SK-N-SH (cell line): ENCODE measurements around the gene DSP. TPM values are rescaled to one million over a fixed set of nuclear protein-coding genes. Genes with fewer than 3 reads are reported as not detected.

Source experiments
- CTCF ChIA-PET: fragments of 300-600, 350-600 bp; formaldehyde crosslinking; extraction: SDS; loops from one replicate; lab custom pipeline; 2021; lab: Yijun Ruan, JAX
- POLR2A ChIA-PET: fragments of 350-600 bp; sonication (Branson Sonifier 250); formaldehyde crosslinking; extraction: SDS; loops from one replicate; lab custom pipeline; 2020; ENCODE audit warnings: antibody characterized with exemption, inconsistent platforms; lab: Yijun Ruan, JAX
- DNase-seq: peaks from one replicate; pipeline ENCODE4 v3.0.0; 2012
- H2AFZ ChIP-seq: fragments of 200-600 bp; sonication (generic); 2 replicates; pipeline ENCODE4 v1.8.1; 2016; ENCODE audit warnings: antibody characterized with exemption, mild to moderate bottlenecking, low read depth
- H3F3A ChIP-seq: fragments of 200-600 bp; sonication (generic); replicated peaks from 2 replicates; pipeline ENCODE3; 2016; ENCODE audit warnings: antibody characterized with exemption, mild to moderate bottlenecking; ENCODE audit not compliant: insufficient read depth
- H3K27ac ChIP-seq, 2 experiments: fragments of 200-500 bp in 1 of 2; fragments of 200-600 bp in 1 of 2; sonication (Bioruptor generic) in 1 of 2; sonication (generic), shearing (Covaris generic) in 1 of 2; 2 replicates each; pipeline versions ENCODE4 v1.5.1 to v1.6.1; 2014 to 2016; ENCODE audit warnings: low read depth in 2 of 2, inconsistent platforms in 1 of 2, low read length in 1 of 2, mild to moderate bottlenecking in 1 of 2, mixed read lengths in 1 of 2
- H3K27me3 ChIP-seq: fragments of 200-600 bp; sonication (generic), shearing (Covaris generic); 2 replicates; pipeline ENCODE4 v1.6.1; 2016; ENCODE audit warnings: mixed run types; ENCODE audit not compliant: insufficient read depth
- H3K36me3 ChIP-seq, 2 experiments: fragments of 200-500 bp in 1 of 2; fragments of 200-600 bp in 1 of 2; sonication (Bioruptor generic) in 1 of 2; sonication (generic) in 1 of 2; replicated peaks in 1 of 2; 2 replicates each; pipeline versions ENCODE3 to v1.5.1; 2014 to 2016; ENCODE audit warnings: low read length in 1 of 2, mild to moderate bottlenecking in 1 of 2; ENCODE audit not compliant: insufficient read depth in 2 of 2, control insufficient read depth in 1 of 2
- H3K4me1 ChIP-seq, 2 experiments: fragments of 200-500 bp in 1 of 2; fragments of 200-600 bp in 1 of 2; sonication (Bioruptor generic) in 1 of 2; sonication (generic), shearing (Covaris generic) in 1 of 2; 2 replicates each; pipeline versions ENCODE4 v1.5.1 to v1.6.1; 2014 to 2016; ENCODE audit warnings: low read depth in 1 of 2, low read length in 1 of 2, mixed run types in 1 of 2; ENCODE audit not compliant: insufficient read depth in 2 of 2, control insufficient read depth in 1 of 2
- H3K4me2 ChIP-seq: fragments of 200-600 bp; sonication (generic), shearing (Covaris generic); 2 replicates; pipeline ENCODE4 v1.6.1; 2017; ENCODE audit warnings: mixed run types
- H3K4me3 ChIP-seq, 2 experiments: fragments of 200-500 bp in 1 of 2; fragments of 200-600 bp in 1 of 2; sonication (Bioruptor generic) in 1 of 2; sonication (generic), shearing (Covaris generic) in 1 of 2; 2 replicates each; pipeline versions ENCODE4 v1.5.1 to v1.8.1; 2014 to 2016; ENCODE audit warnings: low read depth in 2 of 2, inconsistent platforms in 1 of 2, low read length in 1 of 2, mild to moderate bottlenecking in 1 of 2, mixed read lengths in 1 of 2, moderate library complexity in 1 of 2
- H3K79me2 ChIP-seq: fragments of 200-600 bp; sonication (generic); 2 replicates; pipeline ENCODE4 v1.8.1; 2017; ENCODE audit warnings: mild to moderate bottlenecking; ENCODE audit not compliant: insufficient read depth
- H3K9ac ChIP-seq: fragments of 200-600 bp; sonication (generic); 2 replicates; pipeline ENCODE4 v1.6.1; 2017; ENCODE audit warnings: mixed run types
- H3K9me2 ChIP-seq: fragments of 200-600 bp; sonication (generic); 2 replicates; pipeline ENCODE4 v1.6.1; 2017; ENCODE audit warnings: mixed run types
- H3K9me3 ChIP-seq: fragments of 200-600 bp; sonication (generic); 2 replicates; pipeline ENCODE4 v1.6.1; 2017; ENCODE audit warnings: mixed run types, mild to moderate bottlenecking, moderate library complexity
- H4K20me1 ChIP-seq: fragments of 200-600 bp; sonication (generic); 2 replicates; pipeline ENCODE4 v1.6.1; 2017; ENCODE audit warnings: mild to moderate bottlenecking, mixed run types; ENCODE audit not compliant: insufficient read depth
- CHD2 ChIP-seq: fragments of 150-350 bp; IDR thresholded peaks from 2 replicates; pipeline ENCODE4 v1.6.1; 2018; ENCODE audit warnings: low read length; ENCODE audit not compliant: partially characterized antibody
- CTCF ChIP-seq: fragments of 200-600 bp; sonication (generic); IDR thresholded peaks from 2 replicates; pipeline ENCODE4 v1.6.1; 2017; ENCODE audit warnings: antibody characterized with exemption, mild to moderate bottlenecking, moderate library complexity
- EP300 ChIP-seq, 2 experiments: IDR thresholded peaks; 2 replicates each; pipeline versions ENCODE4 v1.4.0 to v1.6.1; 2012; ENCODE audit warnings: borderline replicate concordance in 1 of 2, low read depth in 1 of 2, low read length in 1 of 2
- EZH2phosphoT487 ChIP-seq: fragments of 200-600 bp; sonication (generic); IDR thresholded peaks from 2 replicates; pipeline ENCODE4 v1.6.1; 2017; ENCODE audit warnings: low read depth, mixed run types, mild to moderate bottlenecking, antibody characterized with exemption, moderate library complexity, borderline replicate concordance
- FOSL2 ChIP-seq: IDR thresholded peaks from 2 replicates; pipeline ENCODE4 v1.4.0; 2012; ENCODE audit warnings: low read depth, mild to moderate bottlenecking, moderate library complexity, borderline replicate concordance
- FOXM1 ChIP-seq: IDR thresholded peaks from 2 replicates; pipeline ENCODE4 v1.4.0; 2012; ENCODE audit warnings: low read depth, mild to moderate bottlenecking
- JUND ChIP-seq: IDR thresholded peaks from 2 replicates; pipeline ENCODE4 v1.4.0; 2012
- MAX ChIP-seq: IDR thresholded peaks from 2 replicates; pipeline ENCODE4 v1.4.0; 2012; ENCODE audit warnings: low read depth
- NFIC ChIP-seq: IDR thresholded peaks from 2 replicates; pipeline ENCODE4 v1.4.0; 2012; ENCODE audit warnings: borderline replicate concordance
- RAD21 ChIP-seq: IDR thresholded peaks from 2 replicates; pipeline ENCODE4 v1.6.1; 2012; ENCODE audit warnings: mild to moderate bottlenecking, low read length
- RCOR1 ChIP-seq: fragments of 150-350 bp; IDR thresholded peaks from 2 replicates; pipeline ENCODE4 v1.6.1; 2017; ENCODE audit warnings: antibody characterized with exemption, low read length
- REST ChIP-seq: IDR thresholded peaks from 2 replicates; pipeline ENCODE4 v1.6.1; 2012; ENCODE audit warnings: mild to moderate bottlenecking, low read depth, low read length, moderate library complexity
- RXRA ChIP-seq: IDR thresholded peaks from 2 replicates; pipeline ENCODE4 v1.4.0; 2012; ENCODE audit warnings: low read depth, mild to moderate bottlenecking, borderline replicate concordance
- SMC3 ChIP-seq: IDR thresholded peaks from 2 replicates; pipeline ENCODE4 v1.6.1; 2012; ENCODE audit warnings: low read depth, low read length, improper control_type of control experiment
- TAF1 ChIP-seq: IDR thresholded peaks from 2 replicates; pipeline ENCODE4 v1.6.1; 2012; ENCODE audit warnings: low read depth, mild to moderate bottlenecking, low read length, moderate library complexity, borderline replicate concordance
- TCF12 ChIP-seq: IDR thresholded peaks from 2 replicates; pipeline ENCODE4 v1.4.0; 2012
- TEAD4 ChIP-seq: IDR thresholded peaks from 2 replicates; pipeline ENCODE4 v1.4.0; 2012; ENCODE audit warnings: mild to moderate bottlenecking, borderline replicate concordance; ENCODE audit not compliant: insufficient read depth
- USF1 ChIP-seq: IDR thresholded peaks from 2 replicates; pipeline ENCODE4 v1.4.0; 2012; ENCODE audit warnings: low read depth, borderline replicate concordance
- ZBTB33 ChIP-seq: IDR thresholded peaks from 2 replicates; pipeline ENCODE4 v1.4.0; 2012; ENCODE audit warnings: low read depth, borderline replicate concordance
- WGBS: methylation state at CpG from one replicate; pipeline ENCODE4 v1.1.6; 2017; ENCODE audit warnings: low lambda C conversion rate; 5-methylcytosine and 5-hydroxymethylcytosine counted together
- polyA plus RNA-seq, 3 experiments: library from polyadenylated mRNA; depleted of rRNA; stranded (reverse); fragments of >200 nt; gene quantifications; 2 replicates each; pipeline ENCODE4 v1.2.3, GENCODE V29; 2012

Gene DSP
- polyA plus RNA-seq, 1 of the 3 experiments (the other 2 are of a cell fraction), result 0.02 TPM

- Histone ChIP-seq H2AFZ (no peak overlapping the region), H3K9me2 (no peaks in the 10 kb centered on the region), H3K27ac (no peak overlapping the region), H3K9ac (no peak overlapping the region), H3K4me1 (no peaks in the 10 kb centered on the region; a peak in 1 of 4 replicates), H3K27me3 (peaks cover 54% of the 10 kb centered on the region), H3K9me3 (no peaks in the 10 kb centered on the region), H3F3A (no peaks in the 10 kb centered on the region), H3K79me2 (no peaks in the 10 kb centered on the region), H3K4me3 (no peak overlapping the region), H3K4me2 (no peak overlapping the region), H3K36me3 (no peaks in the 10 kb centered on the region), H4K20me1 (no peaks in the 10 kb centered on the region)
- WGBS, result 19% methylated on average over 4 of the region's 4 CpGs
- TF ChIP-seq FOXM1, result no peak
- TF ChIP-seq CTCF, result no peak
- no peak for TF ChIP-seq JUND
- TF ChIP-seq EP300 (IDR thresholded peaks at IDR 0.05; ENCODE audit: borderline replicate concordance in 1 of 2, low read depth in 1 of 2, low read length in 1 of 2), result no peak
- no peak for TF ChIP-seq MAX
- no peak for TF ChIP-seq CHD2
- no peak for TF ChIP-seq REST
- no peak for TF ChIP-seq ZBTB33
- no peak for TF ChIP-seq TAF1
- TF ChIP-seq RXRA, result no peak
- no peak for TF ChIP-seq RCOR1
- TF ChIP-seq TEAD4, result no peak
- no peak for TF ChIP-seq TCF12
- TF ChIP-seq NFIC, result no peak
- TF ChIP-seq RAD21, result no peak
- no peak for TF ChIP-seq FOSL2
- no peak for TF ChIP-seq USF1
- no peak for TF ChIP-seq SMC3
- no peak for TF ChIP-seq EZH2phosphoT487
- no peak for DNase-seq
- CTCF ChIA-PET, result interaction anchor here (0.8 to 1.1 kb wide), 2 partner anchors 9 to 76 kb away, joined by 3 read pairs; no protein-coding TSS in a partner anchor
- POLR2A ChIA-PET, result no interaction called here
Measured at GRCh38 chr6:7537565-7538174, 3.8 kb upstream of the DSP start.
